Measurements from ENCODE around the gene LRP1B. TPM values are rescaled to one million over a fixed set of nuclear protein-coding genes. Genes with fewer than 3 reads are reported as not detected.

LRP1B gene
- total RNA-seq, 1 donor from 2014 or later = 0.02 TPM

GRCh38 chr2:140542627-140543026 lies 1588.2 kb downstream of the LRP1B start:
- DNase-seq (no peak), ATAC-seq (no peak)
- intact Hi-C loops (cut with micrococcal nuclease) = no loop called here

- ATAC-seq (no peak), DNase-seq (no peak)
- intact Hi-C loops (cut with micrococcal nuclease) = no loop called here
Observed at GRCh38 chr2:140539242-140539875, 1591.5 kb downstream of the LRP1B start.

GRCh38 chr2:140529706-140530105 lies 1601.1 kb downstream of the LRP1B start:
- intact Hi-C loops (cut with micrococcal nuclease) = no loop called here
- DNase-seq (no peak), ATAC-seq (no peak)

GRCh38 chr2:140528982-140529381 lies 1601.8 kb downstream of the LRP1B start:
- DNase-seq (no peak), ATAC-seq (no peak)
- intact Hi-C loops (cut with micrococcal nuclease) = no loop called here

- no peak for DNase-seq
- intact Hi-C loops (cut with micrococcal nuclease) = no loop called here
- no peak for ATAC-seq
Observed at GRCh38 chr2:140526575-140526974, 1604.2 kb downstream of the LRP1B start.

GRCh38 chr2:140512106-140512505 lies 1618.7 kb downstream of the LRP1B start:
- DNase-seq = no peak
- intact Hi-C loops (cut with micrococcal nuclease) = no loop called here
- ATAC-seq = no peak

- no peak for DNase-seq
- intact Hi-C loops (cut with micrococcal nuclease) = no loop called here
- no peak for ATAC-seq
Observed at GRCh38 chr2:140509765-140510164, 1621.1 kb downstream of the LRP1B start.

- no peak for ATAC-seq
- intact Hi-C loops (cut with micrococcal nuclease) = no loop called here
- no peak for DNase-seq
Observed at GRCh38 chr2:140508756-140509155, 1622.1 kb downstream of the LRP1B start.

GRCh38 chr2:140506606-140507005 lies 1624.2 kb downstream of the LRP1B start:
- DNase-seq (no peak), ATAC-seq (no peak)
- intact Hi-C loops (cut with micrococcal nuclease) = no loop called here

- intact Hi-C loops (cut with micrococcal nuclease) = no loop called here
- ATAC-seq = no peak
Observed at GRCh38 chr2:140504601-140505000, 1626.2 kb downstream of the LRP1B start.

GRCh38 chr2:140502951-140503630 lies 1627.7 kb downstream of the LRP1B start:
- DNase-seq = no peak
- ATAC-seq = no peak
- intact Hi-C loops (cut with micrococcal nuclease) = no loop called here

More at GRCh38 chr2:140504601-140505000, 1626.2 kb downstream of the LRP1B start:
- no peak for DNase-seq

GRCh38 chr2:140498360-140498759 lies 1632.5 kb downstream of the LRP1B start:
- ATAC-seq (no peak), DNase-seq (no peak)
- intact Hi-C loops (cut with micrococcal nuclease) = no loop called here

- intact Hi-C loops (cut with micrococcal nuclease) = no loop called here
- ATAC-seq (no peak), DNase-seq (no peak)
Observed at GRCh38 chr2:140496714-140497113, 1634.1 kb downstream of the LRP1B start.

- no peak for DNase-seq
- no peak for ATAC-seq
- intact Hi-C loops (cut with micrococcal nuclease) = no loop called here
Observed at GRCh38 chr2:140491876-140492275, 1638.9 kb downstream of the LRP1B start.

GRCh38 chr2:140489193-140489592 lies 1641.6 kb downstream of the LRP1B start:
- ATAC-seq (no peak), DNase-seq (no peak)
- intact Hi-C loops (cut with micrococcal nuclease) = no loop called here

- intact Hi-C loops (cut with micrococcal nuclease) = no loop called here
- DNase-seq (no peak), ATAC-seq (no peak)
Observed at GRCh38 chr2:140481136-140481535, 1649.7 kb downstream of the LRP1B start.

- no peak for DNase-seq
- ATAC-seq = no peak
- intact Hi-C loops (cut with micrococcal nuclease) = no loop called here
Observed at GRCh38 chr2:140473851-140474250, 1657.0 kb downstream of the LRP1B start.

- intact Hi-C loops (cut with micrococcal nuclease) = no loop called here
Observed at GRCh38 chr2:140472676-140473075, 1658.1 kb downstream of the LRP1B start.

GRCh38 chr2:140465301-140465700 lies 1665.5 kb downstream of the LRP1B start:
- ATAC-seq = no peak
- no peak for DNase-seq
- intact Hi-C loops (cut with micrococcal nuclease) = no loop called here

More at GRCh38 chr2:140472676-140473075, 1658.1 kb downstream of the LRP1B start:
- ATAC-seq (no peak), DNase-seq (no peak)

GRCh38 chr2:140462990-140463389 lies 1667.8 kb downstream of the LRP1B start:
- DNase-seq (no peak), ATAC-seq (no peak)
- intact Hi-C loops (cut with micrococcal nuclease) = no loop called here

GRCh38 chr2:140457483-140457882 lies 1673.3 kb downstream of the LRP1B start:
- ATAC-seq (no peak), DNase-seq (no peak)
- intact Hi-C loops (cut with micrococcal nuclease) = no loop called here
